ENCODE results near the gene GGT1.
"Not testable (repeated sequence)": the region's sequence is repeated elsewhere in the genome, so short reads cannot be mapped to it uniquely, and the experiment has no call there.

The GGT1 gene

DNA sequence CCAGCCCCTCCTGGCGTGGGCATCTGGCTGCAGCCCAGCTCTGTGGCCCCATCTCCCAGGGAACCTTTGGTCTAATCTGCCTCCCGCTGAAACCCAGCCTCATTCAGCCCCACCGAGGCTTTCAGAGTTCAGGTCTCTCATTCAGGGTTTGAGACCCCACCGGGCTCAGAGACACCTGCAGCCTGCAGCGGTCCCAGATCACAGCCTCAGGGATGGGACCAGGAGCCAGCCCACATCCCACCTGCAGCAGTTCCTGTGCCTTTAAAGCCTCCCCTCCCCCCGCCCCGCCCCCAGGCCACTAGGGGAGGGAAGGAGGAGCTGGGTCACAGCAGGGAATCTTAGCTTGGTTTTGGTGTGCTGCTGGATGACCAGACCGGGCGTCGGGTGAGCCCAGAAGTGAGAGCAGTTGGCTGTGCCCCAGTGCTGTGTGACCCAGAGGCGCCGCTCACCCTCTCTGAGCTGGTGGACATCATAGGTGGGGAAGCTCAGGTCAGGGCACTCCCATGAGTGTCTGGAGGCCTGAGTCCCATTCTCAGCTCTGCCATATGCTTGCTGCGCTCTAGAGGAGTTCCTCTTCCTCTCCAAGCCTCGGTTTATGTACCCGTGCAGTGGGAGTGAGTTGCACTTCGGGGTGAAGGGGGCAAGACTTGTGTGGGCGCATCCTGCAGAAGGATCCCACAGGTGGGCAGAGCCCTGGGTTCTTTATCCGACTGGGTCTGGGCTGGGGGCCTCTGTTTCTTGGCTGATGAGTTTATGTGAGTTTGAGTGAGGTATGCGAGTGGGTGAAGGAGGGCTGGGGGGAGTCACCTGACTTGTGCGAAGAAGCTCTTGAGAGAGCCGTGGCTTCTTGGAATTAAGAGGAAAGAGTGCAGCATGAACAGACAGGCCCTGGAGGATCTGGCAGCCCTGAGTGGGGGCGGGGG lies at the start of gene GGT1:
GGT1 (plus strand) TSS at position 347 of the 923 bp plus-strand sequence. CDS start 7,889 bp downstream, outside the sequence.
- H3K4me3 ChIP-seq (ENCODE audit: low read depth, low read length); DNase-seq (ENCODE audit: low read depth, low spot score); in situ Hi-C loops (cut with HindIII; ENCODE audit: low sequenced_read_pairs): not testable (repeated sequence)

DNA sequence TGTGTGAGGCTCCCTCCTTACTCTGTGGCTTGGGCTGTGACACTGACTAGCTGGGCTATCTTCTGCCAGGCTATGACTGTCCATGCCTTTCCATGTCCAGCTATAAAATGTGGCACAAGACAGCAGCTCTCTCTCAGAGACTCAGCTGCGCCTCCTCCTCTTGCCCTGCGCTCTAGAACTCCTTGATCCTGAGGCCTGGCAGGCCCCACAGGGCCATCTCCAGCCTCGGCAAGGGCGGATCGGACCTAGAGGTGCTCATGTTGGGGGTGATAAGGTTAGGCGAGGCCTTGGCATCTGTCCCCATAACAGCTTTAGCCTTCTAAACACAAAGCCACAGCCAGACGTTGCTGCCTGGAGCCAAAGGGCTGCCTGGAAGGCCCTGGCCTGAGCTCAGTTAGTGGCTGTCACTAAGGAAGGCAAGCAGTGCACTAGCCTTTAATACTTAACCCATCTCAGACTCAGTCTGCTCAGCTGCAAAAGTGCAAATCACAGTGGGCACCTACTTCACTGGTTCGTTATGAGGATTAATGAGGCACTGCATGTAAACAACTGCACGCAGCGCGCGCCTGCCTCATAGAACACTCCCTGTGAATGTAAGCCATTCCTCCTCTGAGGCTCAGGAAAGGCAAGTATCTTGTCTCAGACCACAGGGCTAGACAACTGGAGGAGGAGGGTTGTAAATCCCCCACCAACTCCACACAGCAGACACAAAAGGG lies 49.2 kb upstream of the GGT1 start:
- peak overlapping the region; percentile 74 for H3K4me3 ChIP-seq (ENCODE audit: low read depth, low read length)
- DNase-seq (ENCODE audit: low read depth, low spot score) = peak; percentile 3
- TF ChIP-seq, protein P1, sequence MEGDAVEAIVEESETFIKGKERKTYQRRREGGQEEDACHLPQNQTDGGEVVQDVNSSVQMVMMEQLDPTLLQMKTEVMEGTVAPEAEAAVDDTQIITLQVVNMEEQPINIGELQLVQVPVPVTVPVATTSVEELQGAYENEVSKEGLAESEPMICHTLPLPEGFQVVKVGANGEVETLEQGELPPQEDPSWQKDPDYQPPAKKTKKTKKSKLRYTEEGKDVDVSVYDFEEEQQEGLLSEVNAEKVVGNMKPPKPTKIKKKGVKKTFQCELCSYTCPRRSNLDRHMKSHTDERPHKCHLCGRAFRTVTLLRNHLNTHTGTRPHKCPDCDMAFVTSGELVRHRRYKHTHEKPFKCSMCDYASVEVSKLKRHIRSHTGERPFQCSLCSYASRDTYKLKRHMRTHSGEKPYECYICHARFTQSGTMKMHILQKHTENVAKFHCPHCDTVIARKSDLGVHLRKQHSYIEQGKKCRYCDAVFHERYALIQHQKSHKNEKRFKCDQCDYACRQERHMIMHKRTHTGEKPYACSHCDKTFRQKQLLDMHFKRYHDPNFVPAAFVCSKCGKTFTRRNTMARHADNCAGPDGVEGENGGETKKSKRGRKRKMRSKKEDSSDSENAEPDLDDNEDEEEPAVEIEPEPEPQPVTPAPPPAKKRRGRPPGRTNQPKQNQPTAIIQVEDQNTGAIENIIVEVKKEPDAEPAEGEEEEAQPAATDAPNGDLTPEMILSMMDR (IDR thresholded peaks at IDR 0.05; ENCODE audit: low read depth, low read length) = no peak
- in situ Hi-C loops (cut with HindIII; ENCODE audit: low sequenced_read_pairs) = no loop called here

DNA sequence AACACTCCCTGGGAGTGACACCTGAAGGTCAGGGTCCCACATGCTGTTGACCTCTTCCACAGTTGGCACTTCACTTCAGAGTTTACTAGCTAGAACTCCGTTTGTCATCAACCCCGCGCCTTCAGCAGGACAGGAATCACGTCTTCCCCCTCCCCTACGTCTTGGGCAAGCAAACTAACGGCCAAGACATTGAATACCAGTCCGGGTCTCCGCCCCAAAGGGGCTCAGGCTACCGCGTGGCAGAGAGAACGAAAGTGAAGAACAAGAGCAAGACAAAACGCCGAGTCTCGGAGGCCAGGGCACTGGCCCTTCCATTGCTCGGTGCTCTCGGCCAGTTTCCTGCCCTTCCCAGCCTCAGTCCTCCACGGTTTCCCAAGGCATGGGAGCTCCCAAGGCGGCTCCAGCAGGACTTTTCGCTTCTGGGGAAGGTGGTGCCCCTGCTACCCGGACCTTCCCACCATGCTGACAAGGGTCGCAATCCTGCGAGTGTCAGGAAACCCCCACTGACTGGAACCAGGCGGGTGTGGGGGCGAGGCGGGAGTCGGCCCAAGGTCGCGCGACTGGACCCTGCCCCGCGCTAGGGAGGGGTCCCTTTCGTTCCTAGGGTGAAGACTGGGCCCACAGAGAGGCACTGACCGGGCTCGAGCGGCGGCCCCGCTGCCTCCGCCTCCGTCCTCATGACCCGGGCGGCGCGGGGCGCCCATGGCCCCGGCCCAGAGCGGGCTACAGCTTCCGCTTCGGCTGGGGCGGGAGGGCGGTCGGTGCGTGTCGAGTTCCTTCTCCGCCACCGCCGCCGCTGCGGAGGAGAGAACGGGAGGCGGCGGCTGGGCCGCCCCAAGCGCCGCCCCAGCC lies 48.5 kb upstream of the GGT1 start, which contains the start of gene GUCD1:
GUCD1 (minus strand) TSS at position 826 of the 852 bp plus-strand sequence; CDS start at position 679, 147 bp downstream.
- peak within 1 kb of the TSS; percentile 74 for H3K4me3 ChIP-seq (ENCODE audit: low read depth, low read length)
- DNase-seq (ENCODE audit: low read depth, low spot score) = peak; percentile 27
- TF ChIP-seq, protein P1 (IDR thresholded peaks at IDR 0.05; ENCODE audit: low read depth, low read length) = no peak
- in situ Hi-C loops (cut with HindIII; ENCODE audit: low sequenced_read_pairs) = no loop called here

DNA sequence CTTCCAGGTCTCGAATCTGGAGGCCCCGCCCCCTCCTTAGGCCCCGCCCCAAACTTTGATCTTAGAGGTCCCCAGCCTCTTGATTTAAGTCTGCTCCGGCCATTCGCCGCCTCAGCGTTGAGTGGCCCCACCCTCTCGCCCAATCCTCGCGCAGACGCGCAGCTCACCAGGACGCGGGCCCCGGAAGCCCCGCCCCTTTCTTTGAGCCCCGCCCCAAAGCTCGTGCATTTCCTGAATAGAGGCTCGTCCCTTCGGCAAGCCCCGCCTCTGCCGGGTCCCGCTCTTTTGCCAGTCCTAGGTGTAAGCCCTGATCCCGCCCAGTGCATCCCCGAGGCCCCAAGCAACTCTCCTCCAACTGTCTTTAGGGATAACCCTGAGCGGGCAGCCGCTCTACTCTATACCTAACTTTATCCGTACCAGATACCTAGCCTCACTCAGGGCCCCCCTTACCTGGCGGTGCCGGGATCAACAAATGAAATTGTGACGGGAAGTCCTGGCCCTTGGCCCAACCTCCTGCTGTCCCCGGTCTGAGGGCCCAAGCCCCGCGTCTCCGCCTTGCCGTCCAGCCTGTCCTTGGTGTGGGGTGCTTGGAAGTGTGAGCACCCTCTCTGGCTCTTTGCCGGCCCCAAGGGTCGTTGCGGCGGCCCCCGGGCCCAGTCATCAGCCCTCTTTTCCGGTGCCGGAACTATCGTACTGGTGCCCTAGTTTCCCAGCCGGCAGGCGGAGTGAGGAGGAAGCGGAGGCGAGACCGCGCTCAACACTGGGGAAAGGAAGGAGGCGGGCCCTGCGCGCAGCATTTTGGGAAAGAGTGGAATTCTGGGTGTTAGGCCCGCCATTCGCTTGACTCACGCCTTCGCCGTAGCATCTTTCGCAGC lies 47.6 kb upstream of the GGT1 start, which contains the start of gene SNRPD3:
SNRPD3 (plus strand) TSS at position 835 of the 875 bp plus-strand sequence. CDS start 1,676 bp downstream, outside the sequence.
- H3K4me3 ChIP-seq (ENCODE audit: low read depth, low read length) = peak within 1 kb of the TSS; percentile 74
- in situ Hi-C loops (cut with HindIII; ENCODE audit: low sequenced_read_pairs) = no loop called here
- DNase-seq (ENCODE audit: low read depth, low spot score) = peak; percentile 99
- TF ChIP-seq, protein P1 (IDR thresholded peaks at IDR 0.05; ENCODE audit: low read depth, low read length) = no peak

DNA sequence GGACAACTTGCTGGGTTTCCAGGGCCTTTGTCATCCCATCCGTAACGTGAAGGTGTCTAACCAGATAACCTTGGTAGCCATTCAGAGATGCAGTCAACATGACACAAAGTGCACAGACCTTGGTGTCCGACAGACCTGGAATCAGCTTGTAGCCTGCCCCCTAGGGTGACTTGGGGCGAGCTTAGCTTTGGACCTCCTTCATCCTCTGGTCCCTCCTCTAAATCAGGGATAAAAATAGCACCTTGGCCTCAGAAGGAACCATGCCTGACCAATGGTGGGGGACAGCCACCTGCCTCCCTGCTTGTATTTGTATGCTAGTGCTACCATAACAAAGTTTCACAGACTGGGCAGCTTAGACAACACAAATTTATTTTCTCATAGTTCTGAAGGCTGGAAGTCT lies 43.5 kb upstream of the GGT1 start:
- H3K4me3 ChIP-seq (ENCODE audit: low read depth, low read length) = no peak overlapping the region
- TF ChIP-seq, protein P1 (IDR thresholded peaks at IDR 0.05; ENCODE audit: low read depth, low read length) = no peak
- DNase-seq (ENCODE audit: low read depth, low spot score) = no peak
- in situ Hi-C loops (cut with HindIII; ENCODE audit: low sequenced_read_pairs) = no loop called here

DNA sequence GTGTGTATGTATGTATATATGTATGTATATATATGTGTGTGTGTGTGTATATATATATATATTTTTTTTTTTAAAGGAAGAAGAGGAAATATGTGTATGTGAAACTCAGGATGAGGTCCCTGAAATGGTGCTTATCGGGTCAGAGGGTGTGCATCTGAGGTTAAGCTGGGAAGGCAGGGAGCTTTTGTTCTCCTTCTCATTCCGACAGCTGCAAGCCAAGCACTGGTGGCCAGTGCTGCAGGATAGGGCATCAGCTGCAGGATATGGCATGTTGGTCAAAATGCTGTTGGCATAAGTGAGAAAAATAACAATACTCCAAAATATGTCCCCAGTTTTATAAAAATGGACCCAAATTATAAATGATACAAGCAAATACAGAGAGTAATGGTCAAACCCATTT lies 39.7 kb upstream of the GGT1 start:
- DNase-seq (ENCODE audit: low read depth, low spot score) = no peak
- in situ Hi-C loops (cut with HindIII; ENCODE audit: low sequenced_read_pairs) = no loop called here
- TF ChIP-seq, protein P1 (IDR thresholded peaks at IDR 0.05; ENCODE audit: low read depth, low read length) = no peak
- no peak overlapping the region for H3K4me3 ChIP-seq (ENCODE audit: low read depth, low read length)

Measured in astrocyte of the spinal cord (primary cell).